Measurements from ENCODE around the gene NPC2. TPM values are rescaled to one million over a fixed set of nuclear protein-coding genes. Genes with fewer than 3 reads are reported as not detected.

Gene NPC2
- total and polyA plus RNA-seq, 2 of the 4 experiments (the other 2 are of a cell fraction): 210 to 273 TPM

DNA sequence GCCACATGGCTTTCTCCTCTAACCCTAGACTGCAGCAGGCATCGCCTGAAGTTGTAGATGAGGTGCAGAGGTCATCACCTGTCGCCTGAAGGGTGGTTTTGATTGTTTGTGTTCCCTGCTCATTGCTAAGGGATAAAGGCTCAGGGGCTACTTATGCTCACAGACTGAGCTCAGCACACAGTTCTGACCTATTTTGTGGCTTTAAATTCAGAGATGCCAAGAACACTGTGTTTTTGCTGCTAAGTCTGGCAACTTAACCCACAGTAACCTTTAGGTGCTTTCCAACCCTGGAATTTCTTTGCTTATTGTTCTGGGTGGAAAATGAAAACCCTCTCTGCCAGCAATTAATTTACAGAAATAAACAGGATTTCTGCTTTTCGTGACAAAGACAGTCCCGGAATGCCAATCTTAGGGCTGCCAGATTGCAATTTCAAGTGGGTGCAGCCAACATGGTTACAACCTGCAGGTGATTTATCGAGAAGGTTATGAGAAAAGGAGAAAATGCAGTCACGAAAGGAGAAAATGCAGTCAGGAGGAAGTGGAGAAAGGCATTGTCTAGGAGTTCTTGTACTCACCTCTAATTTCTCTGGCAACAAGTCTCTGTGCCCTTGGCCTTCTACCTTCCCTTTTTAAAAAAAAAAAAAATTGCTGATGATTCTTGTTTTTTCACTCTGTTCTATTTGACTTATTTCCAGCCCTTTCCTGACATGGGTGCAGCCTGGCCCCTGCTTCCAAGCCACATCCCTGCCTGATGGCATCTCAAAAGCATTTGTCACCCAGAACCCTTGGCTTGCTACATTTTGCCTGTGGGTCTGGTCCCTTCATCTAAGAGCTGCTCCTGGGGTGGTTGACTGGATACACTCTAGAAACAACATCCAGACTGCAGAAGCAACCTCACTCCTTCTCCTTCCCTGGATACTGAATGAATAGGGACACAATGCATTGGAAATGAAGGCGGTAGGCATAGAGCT lies 23.3 kb downstream of the NPC2 start:
- Histone ChIP-seq H3K9ac (ENCODE audit: low read depth, low read length) (no peak overlapping the region), H3K27me3 (ENCODE audit: control insufficient read depth, insufficient read depth, low read length) (peaks cover 29% of the 10 kb centered on the region), H2BK120ac (ENCODE audit: low read depth, low read length) (no peak overlapping the region), H2AK9ac (replicated peaks; ENCODE audit: low read depth, low read length, poor library complexity) (no peak overlapping the region), H3K4me2 (ENCODE audit: low read depth, low read length) (no peak overlapping the region), H2AFZ (replicated peaks; ENCODE audit: low read length, poor library complexity) (no peak overlapping the region), H3K79me1 (ENCODE audit: low read depth in 1 of 2, low read length in 2 of 2) (no peaks in the 10 kb centered on the region), H3K9me3 (ENCODE audit: control insufficient read depth, insufficient read depth, low read length) (no peaks in the 10 kb centered on the region), H3K23ac (ENCODE audit: low read depth, low read length) (no peak overlapping the region), H4K91ac (ENCODE audit: insufficient read depth, low read depth, low read length) (no peak overlapping the region), H2BK5ac (ENCODE audit: low read depth, low read length, poor library complexity, severe bottlenecking) (no peak overlapping the region), H3K18ac (ENCODE audit: low read depth, low read length) (no peak overlapping the region), H3K27ac (ENCODE audit: insufficient read depth, low read length) (no peak overlapping the region), H3K9me1 (ENCODE audit: insufficient read depth, low read length) (peaks cover 5% of the 10 kb centered on the region; the same call in 1 of the 2 replicates), H3K56ac (ENCODE audit: extremely low read depth, insufficient read depth, low read length) (no peak overlapping the region), H4K20me1 (ENCODE audit: insufficient read depth, low read length) (no peaks in the 10 kb centered on the region), H4K8ac (ENCODE audit: low read depth in 2 of 2, low read length in 2 of 2) (no peak overlapping the region), H2BK20ac (ENCODE audit: low read depth, low read length) (no peak overlapping the region), H3K36me3 (ENCODE audit: control insufficient read depth, insufficient read depth, low read length) (no peaks in the 10 kb centered on the region), H2AK5ac (ENCODE audit: low read depth, low read length) (no peak overlapping the region), H2BK15ac (ENCODE audit: low read depth, low read length) (no peak overlapping the region), H3K4me1 (ENCODE audit: control insufficient read depth, insufficient read depth, low read length) (no peaks in the 10 kb centered on the region), H4K5ac (ENCODE audit: low read depth, low read length) (no peak overlapping the region), H3K14ac (replicated peaks; ENCODE audit: low read depth, low read length) (no peak overlapping the region), H3K4ac (ENCODE audit: low read depth, low read length) (no peak overlapping the region), H3K4me3 (ENCODE audit: insufficient read depth, low read depth, low read length) (no peak overlapping the region)
- ATAC-seq (ENCODE audit: low read depth): no peak
- no CpG with 5 or more reads among the region's 7 CpGs for WGBS, 2 experiments (ENCODE audit: extremely low coverage in 2 of 2, insufficient read length in 1 of 2)
- intact Hi-C loops (cut with micrococcal nuclease) (loop anchor here (10.0 kb wide), 1 partner anchor 355 kb away; no protein-coding TSS in a partner anchor), dilution Hi-C loops (cut with HindIII; ENCODE audit: low sequenced_read_pairs, unreplicated experiment) (no loop called here), in situ Hi-C loops (cut with MboI; ENCODE audit: low sequenced_read_pairs) (loop anchor here (5.0 kb wide), 1 partner anchor 108 kb away; no protein-coding TSS in a partner anchor)
- CTCF ChIA-PET: no interaction called here
- DNase-seq: no peak
- POLR2A ChIA-PET (ENCODE audit: unreplicated experiment): no interaction called here
- no TSS peak for BruUV-seq (replicated peaks)
- TF ChIP-seq CEBPB (IDR thresholded peaks at IDR 0.05; ENCODE audit: low read depth, low read length): no peak
- no peak for TF ChIP-seq CTCF (conservative IDR thresholded peaks at IDR 0.05; ENCODE audit: low read depth, low read length)
- no peak for TF ChIP-seq SMC3 (IDR thresholded peaks at IDR 0.05; ENCODE audit: low read depth, low read length)
- no peak for TF ChIP-seq POLR2A (IDR thresholded peaks at IDR 0.05; ENCODE audit: low read depth, low read length)
